ENCODE data around the gene INTS14.

DNA sequence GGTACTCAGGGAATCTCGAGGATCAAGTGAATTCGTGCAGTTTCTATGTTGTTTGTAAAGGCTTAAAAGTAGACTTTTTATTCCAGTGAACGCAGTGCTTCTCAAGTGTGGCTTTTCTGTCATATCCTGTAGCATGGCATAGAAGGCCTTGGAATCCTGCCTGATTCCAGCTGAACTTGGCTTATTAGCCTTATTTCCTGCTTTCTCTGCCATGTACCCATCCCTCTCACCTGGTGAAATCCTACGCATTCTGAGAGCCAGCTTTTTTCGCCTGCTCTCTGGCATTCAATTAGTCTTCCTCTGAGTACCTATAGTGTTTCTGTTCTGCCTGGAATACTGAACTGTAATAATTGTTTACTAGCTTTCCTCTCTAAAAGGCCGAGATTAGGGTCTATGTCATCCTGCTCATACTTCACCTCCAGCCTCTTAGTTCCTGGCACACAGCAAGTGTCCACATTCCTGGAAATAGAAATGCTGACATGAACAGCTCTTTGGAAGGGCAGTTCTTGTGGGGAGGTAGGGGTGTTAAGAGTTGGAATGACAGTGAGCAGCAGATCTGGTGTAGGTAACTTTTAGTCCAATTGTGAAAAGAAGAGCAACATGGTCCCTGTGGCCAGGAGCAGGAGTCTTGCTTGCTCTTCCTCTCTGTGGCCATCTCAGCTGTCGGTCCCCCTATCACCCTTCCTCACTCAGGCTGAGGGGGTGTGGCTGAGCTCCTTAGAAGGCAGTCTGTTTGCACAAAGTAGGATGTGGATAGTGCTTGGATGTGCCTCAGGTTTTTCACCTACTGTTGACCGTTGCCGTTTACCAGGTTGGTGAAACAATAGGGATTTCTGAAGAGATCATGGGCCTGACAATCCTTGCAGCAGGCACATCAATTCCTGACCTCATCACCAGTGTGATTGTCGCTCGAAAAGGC, 41.2 kb upstream of the INTS14 start:
- TF ChIP-seq, protein P1, sequence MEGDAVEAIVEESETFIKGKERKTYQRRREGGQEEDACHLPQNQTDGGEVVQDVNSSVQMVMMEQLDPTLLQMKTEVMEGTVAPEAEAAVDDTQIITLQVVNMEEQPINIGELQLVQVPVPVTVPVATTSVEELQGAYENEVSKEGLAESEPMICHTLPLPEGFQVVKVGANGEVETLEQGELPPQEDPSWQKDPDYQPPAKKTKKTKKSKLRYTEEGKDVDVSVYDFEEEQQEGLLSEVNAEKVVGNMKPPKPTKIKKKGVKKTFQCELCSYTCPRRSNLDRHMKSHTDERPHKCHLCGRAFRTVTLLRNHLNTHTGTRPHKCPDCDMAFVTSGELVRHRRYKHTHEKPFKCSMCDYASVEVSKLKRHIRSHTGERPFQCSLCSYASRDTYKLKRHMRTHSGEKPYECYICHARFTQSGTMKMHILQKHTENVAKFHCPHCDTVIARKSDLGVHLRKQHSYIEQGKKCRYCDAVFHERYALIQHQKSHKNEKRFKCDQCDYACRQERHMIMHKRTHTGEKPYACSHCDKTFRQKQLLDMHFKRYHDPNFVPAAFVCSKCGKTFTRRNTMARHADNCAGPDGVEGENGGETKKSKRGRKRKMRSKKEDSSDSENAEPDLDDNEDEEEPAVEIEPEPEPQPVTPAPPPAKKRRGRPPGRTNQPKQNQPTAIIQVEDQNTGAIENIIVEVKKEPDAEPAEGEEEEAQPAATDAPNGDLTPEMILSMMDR (IDR thresholded peaks at IDR 0.05) = no peak
- TF ChIP-seq POLR2A (IDR thresholded peaks at IDR 0.05) = no peak
